Measurements from ENCODE around the gene PMPCA. TPM values are rescaled to one million over a fixed set of nuclear protein-coding genes. Genes with fewer than 3 reads are reported as not detected.
A peak's percentile ranks its signal among the peaks of the same experiment; 100 is the strongest.

Gene PMPCA, protein sequence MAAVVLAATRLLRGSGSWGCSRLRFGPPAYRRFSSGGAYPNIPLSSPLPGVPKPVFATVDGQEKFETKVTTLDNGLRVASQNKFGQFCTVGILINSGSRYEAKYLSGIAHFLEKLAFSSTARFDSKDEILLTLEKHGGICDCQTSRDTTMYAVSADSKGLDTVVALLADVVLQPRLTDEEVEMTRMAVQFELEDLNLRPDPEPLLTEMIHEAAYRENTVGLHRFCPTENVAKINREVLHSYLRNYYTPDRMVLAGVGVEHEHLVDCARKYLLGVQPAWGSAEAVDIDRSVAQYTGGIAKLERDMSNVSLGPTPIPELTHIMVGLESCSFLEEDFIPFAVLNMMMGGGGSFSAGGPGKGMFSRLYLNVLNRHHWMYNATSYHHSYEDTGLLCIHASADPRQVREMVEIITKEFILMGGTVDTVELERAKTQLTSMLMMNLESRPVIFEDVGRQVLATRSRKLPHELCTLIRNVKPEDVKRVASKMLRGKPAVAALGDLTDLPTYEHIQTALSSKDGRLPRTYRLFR
- polyA plus RNA-seq (2013, experiment 1 of 2; ENCODE audit: insufficient read length), result 48.2 TPM
- 51.1 TPM for polyA plus RNA-seq (2013, experiment 2 of 2; ENCODE audit: insufficient read length)

GRCh38 chr9:136410500-136411287, at the start of gene PMPCA, which contains the start of gene ENTR1:
Gene PMPCA, plus strand, starts transcription at chr9:136410658. Its CDS starts 11 bp downstream, at chr9:136410669.
Gene ENTR1, minus strand, starts transcription at chr9:136410614. Its CDS starts 217 bp downstream, at chr9:136410397.
- DNase-seq, result peak; percentile 87

DNA sequence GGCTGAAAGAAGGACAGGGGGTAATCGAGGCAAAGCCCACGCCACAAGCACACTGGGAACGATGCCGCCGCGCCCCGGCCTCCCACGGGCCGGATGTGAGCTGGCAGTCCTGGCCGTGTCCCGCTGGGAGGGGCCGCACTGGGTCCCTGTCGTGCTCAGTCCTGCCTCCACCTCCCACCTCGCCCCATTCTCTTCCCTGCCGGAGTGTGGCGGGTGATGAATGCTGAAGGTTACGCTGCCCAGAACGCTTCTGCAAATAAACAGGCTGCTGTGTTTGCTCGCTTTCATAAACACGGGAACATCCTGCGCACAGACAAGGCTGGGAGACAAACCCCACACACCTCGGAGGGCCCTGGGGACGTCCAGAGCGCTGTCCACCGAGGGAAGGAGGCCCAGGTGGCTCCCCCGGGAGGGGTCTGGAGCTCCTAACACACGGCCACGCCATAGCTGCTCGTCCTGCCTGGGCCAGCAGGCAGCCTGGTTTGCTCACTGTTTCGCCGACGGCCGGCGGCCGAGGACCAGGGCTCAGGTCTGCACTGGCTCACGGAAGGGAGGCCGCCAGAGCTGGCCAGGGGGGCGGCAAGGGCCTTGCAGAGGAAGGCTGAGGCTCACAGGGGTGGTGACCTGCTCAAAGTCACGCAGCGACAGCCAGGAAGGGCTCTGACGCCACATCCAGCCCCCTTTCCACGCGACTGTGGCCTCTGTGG, 49.3 kb upstream of the PMPCA start:
- no peak for DNase-seq

DNA sequence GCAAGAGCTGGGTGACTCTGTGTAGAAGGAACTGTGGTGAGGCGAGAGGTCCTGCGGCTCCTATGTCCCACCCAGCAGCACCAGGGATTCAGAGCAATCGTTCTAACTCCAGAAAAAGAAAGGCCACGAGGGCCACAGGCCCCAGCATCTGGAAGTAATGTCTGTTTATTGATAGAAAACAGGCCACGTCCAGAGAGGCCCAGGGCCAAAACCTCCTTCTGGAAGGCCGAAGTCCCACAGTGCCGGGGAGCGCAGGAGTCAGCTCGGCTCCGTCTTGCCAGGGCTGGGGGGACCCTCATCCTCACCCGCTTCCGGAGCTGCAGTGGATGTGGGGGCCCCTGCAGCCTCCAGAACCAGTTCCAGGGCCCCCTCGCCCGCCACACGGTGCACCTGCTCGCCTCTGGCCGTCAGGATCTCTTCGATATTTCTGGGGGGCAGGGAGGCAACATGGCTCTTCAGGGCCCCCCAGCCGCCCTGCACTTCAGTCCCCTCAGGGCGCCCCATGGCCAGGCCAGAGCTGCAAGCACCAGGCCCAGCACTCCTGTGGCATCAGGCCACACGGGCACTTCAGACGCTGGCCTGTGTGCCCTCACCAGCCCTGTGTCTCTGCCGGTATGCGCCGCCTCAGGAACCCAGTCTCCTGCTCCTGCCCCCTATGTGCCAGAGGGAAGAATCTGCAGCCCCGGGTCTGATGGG, 48.6 kb upstream of the PMPCA start:
- DNase-seq, result no peak

DNA sequence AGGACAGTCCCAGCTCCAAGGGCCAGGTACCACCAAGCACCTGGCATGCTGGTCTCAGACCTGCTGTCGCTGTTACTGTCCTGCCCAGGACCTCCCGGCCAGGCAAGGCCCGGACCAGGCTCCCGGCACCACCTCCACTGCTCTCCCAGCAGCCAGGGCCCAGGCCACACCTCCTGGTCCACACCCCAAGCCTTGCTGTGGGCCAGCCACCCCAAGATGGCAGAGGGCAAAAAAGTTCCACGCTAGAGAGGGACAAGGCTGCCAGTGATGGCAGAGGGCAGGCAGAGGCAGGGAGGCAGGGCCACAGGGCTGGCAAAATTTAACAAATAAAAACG, 48.0 kb upstream of the PMPCA start:
- no peak for DNase-seq

GRCh38 chr9:136363106-136363948, 47.1 kb upstream of the PMPCA start, which contains the start of gene DNLZ:
Gene DNLZ, minus strand, starts transcription at chr9:136363744. Its CDS starts 30 bp downstream, at chr9:136363714.
- peak; percentile 95 for DNase-seq

DNA sequence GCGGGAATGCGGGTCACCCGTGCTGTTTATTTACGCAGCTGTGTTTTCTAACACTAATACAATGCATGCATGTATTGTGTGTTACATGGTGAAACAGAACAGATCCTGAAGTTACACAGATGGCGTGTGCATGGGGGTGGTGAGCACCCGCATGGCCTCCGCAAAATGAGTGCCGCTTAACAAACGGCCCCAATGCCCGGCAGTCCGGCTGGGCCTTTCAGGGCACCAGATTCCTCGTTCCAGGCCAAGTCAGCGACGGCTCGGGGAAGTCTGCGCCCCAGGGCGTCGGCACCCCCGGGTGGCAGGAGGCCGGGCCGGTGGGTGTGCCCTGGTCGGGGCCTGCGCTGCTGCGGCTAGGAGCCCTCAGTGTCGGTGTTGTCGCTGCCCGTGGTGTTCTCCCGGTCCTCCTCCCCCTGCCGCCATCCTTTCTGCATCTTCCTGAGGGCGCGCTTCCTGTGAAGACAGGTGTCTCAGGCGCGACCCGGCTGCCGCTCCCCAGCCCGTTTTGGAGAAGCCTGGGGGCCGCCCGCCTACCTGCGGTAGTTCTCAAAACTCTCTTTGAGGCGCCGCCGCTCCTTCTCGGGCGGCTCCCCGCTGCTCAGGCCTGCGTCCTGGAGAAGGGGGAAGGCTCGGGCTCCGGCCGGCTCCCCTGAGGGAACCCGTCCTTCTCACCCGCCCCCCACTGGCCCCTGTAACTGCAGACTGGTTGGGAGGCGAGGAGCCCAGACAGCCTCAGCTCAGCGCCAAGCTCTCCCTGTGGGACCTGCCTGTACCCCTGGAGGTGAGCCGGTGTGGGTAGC, 46.3 kb upstream of the PMPCA start:
- no peak for DNase-seq

GRCh38 chr9:136364942-136365774, 45.3 kb upstream of the PMPCA start:
- DNase-seq, result no peak

- DNase-seq, result no peak
These were observed 44.7 kb upstream of the PMPCA start for GRCh38 chr9:136365775-136366222.

GRCh38 chr9:136366826-136367225, 43.6 kb upstream of the PMPCA start:
- no peak for DNase-seq

DNA sequence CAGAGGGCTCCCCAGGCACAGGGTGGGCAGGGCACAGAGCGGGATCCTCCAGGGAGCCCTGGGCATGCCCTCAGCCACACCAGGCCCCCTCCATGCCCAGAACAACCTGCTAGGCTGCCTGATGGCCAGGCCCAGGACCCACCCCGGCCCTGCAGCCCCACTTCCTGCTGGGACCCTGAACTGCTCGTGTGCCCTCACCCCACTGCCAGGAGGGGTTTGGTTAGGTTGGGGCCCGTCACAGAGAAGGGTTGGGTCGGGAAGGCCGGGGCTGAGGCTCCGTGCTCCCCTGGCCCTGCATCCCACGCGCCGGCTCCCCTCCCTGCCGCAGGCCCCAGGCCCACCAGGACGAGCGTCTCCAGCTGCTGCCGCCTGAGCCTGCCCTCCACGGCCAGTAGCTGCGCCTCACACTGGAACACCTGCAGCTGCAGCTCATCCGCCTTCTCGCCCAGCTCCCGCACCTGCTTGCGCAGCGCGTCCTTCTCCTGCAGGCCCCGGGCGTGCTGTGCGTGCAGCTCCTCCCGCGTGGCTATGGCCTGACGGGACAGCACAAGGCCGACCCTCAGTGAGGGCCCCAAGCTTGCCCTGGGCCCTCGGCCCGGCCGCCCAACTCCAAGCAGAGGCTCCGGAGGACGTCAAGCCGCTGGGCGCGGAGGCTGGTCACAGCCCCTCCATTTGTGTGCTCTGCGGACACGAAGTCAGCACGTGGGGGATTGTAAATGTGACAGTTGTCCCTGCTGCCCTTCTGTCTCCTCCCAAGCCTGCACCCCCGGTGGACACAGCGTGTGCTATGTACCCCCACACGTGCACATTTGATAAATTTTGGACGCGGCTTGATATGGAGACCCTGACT, 42.9 kb upstream of the PMPCA start:
- no peak for DNase-seq

- DNase-seq, result no peak
These were observed 42.3 kb upstream of the PMPCA start for GRCh38 chr9:136368190-136368589.

DNA sequence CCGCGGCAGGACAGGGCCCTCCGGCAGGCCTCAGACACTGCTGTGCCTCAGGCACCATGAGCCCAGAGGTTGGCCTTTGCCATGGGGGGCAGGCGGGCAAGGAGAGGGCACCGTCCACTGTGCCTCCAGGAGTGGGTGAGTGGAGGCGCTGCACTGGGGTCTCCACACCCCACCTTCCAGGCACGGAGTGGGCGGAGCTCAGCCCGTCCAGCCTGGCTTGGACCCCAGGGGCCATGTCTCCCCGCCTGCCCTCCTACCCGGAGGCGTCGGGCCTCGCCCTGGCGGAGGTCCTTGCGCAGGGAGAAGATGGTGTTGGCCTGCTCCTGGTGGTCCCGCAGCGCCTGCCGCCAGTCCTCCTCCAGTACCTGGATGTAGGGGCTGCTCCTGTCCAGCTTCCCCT, 40.4 kb upstream of the PMPCA start:
- no peak for DNase-seq

DNA sequence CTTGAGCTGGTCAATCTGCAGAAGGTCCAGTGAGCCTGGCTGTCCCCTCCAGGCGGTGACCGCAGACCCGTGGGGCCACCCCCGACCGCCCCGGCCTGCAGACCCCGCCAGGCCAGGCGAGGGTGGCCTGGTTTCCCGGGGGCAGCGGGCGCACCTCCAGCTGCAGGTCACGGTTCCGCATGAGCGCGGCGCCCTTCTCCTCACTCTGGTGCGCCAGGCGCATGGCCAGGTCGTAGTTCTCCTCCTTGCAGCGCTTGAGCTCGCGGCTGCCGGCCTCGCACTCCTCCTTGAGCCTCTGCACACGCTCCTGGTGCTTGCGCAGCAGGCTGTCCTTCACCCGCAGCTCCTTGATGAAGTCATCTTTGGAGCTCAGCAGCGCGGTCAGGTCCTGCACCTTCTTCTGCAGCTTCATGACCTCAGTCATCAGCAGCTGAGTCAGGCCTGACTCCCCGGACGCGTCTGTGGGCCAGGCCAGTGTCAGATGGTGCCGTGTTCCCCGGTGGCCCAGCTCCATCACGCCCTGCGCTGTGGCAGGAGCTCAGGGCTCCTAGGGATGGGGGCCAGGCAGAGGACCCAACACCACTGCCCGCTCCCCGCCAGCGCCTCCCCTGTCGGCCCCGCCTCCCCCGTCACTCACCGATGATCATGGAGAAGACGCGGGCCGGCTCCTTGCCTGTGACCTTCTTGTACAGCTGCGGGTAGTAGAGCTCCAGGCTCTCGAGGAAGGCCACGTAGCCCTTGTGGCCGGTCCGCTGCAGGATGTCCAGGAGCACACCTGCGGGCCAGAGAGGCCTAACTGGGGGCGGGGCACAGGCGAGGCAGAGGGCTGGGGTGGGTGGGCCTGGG, 39.5 kb upstream of the PMPCA start:
- DNase-seq, result no peak

DNA sequence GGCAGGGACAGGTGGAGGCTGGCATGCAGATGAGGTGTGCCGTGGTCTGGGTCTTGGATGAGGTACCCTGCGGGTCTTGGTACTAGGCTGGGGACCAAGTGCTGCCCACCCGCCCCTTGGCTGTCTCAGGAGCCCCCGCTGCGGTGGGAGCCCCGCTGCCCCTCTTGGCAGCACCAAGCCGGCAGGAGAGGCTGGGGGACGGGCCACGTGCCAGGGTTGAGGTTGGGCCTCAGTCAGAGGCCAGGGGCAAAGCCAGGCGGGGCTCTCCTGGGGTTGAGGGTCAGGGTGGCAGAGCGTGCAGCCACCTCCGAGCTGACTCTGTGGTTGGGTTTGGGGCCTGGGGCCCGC, 39.0 kb upstream of the PMPCA start:
- DNase-seq, result no peak

GRCh38 chr9:136372006-136372405, 38.5 kb upstream of the PMPCA start:
- DNase-seq, result no peak

GRCh38 chr9:136372561-136373299, 37.7 kb upstream of the PMPCA start:
- DNase-seq, result peak; percentile 70

Data from fibroblast of skin of abdomen (primary cell).